ENCODE results near the gene MPPED1.

- no peak for TF ChIP-seq CBX2 (IDR thresholded peaks at IDR 0.05; ENCODE audit: low read depth, low read length)
- TF ChIP-seq CBX2 (CRISPR knock-in tag; IDR thresholded peaks at IDR 0.05; ENCODE audit: low read depth) = no peak
- no peak for TF ChIP-seq SIX4 (CRISPR knock-in tag; IDR thresholded peaks at IDR 0.05)
- no peak for TF ChIP-seq CTCF (CRISPR knock-in tag; IDR thresholded peaks at IDR 0.05)
- TF ChIP-seq EZH2 (conservative IDR thresholded peaks at IDR 0.05; ENCODE audit: low read depth, low read length) = no peak
- TF ChIP-seq RAD21 (CRISPR knock-in tag; IDR thresholded peaks at IDR 0.05) = no peak
- TF ChIP-seq FOSL2 (CRISPR knock-in tag; IDR thresholded peaks at IDR 0.05) = no peak
- TF ChIP-seq BRCA1 (CRISPR knock-in tag; IDR thresholded peaks at IDR 0.05) = no peak
- TF ChIP-seq FOXM1 (CRISPR knock-in tag; IDR thresholded peaks at IDR 0.05) = no peak
Observed at GRCh38 chr22:43429426-43429825, 17.6 kb downstream of the MPPED1 start.
